GM12878 (cell line): ENCODE data around the gene CARS2. TPM values are rescaled to one million over a fixed set of nuclear protein-coding genes. Genes with fewer than 3 reads are reported as not detected.

Experiments
- ATF2 ChIP-seq: IDR thresholded peaks from 2 replicates; pipeline ENCODE4 v1.6.1; 2012; ENCODE audit warnings: low read length, inconsistent platforms
- BCLAF1 ChIP-seq: fragments of 450-650 bp; IDR thresholded peaks from 2 replicates; pipeline ENCODE4 v1.6.1; 2017; ENCODE audit warnings: antibody characterized with exemption, mild to moderate bottlenecking, moderate library complexity
- CEBPZ ChIP-seq: fragments of 150-350 bp; IDR thresholded peaks from 2 replicates; pipeline ENCODE4 v1.6.1; 2016; ENCODE audit warnings: low read depth, low read length
- FOXK2 ChIP-seq: fragments of 450-650 bp; IDR thresholded peaks from 2 replicates; pipeline ENCODE4 v1.6.1; 2017; ENCODE audit warnings: mild to moderate bottlenecking, moderate library complexity
- HDGF ChIP-seq: fragments of 450-650 bp; IDR thresholded peaks from 2 replicates; pipeline ENCODE4 v1.6.1; 2016; ENCODE audit warnings: antibody characterized with exemption
- HSF1 ChIP-seq: fragments of 150-350 bp; IDR thresholded peaks from 2 replicates; pipeline ENCODE4 v1.6.1; 2014; ENCODE audit warnings: mild to moderate bottlenecking, low read depth, low read length
- MYB ChIP-seq: fragments of 150-350 bp; IDR thresholded peaks from 2 replicates; pipeline ENCODE4 v1.6.1; 2014; ENCODE audit warnings: mild to moderate bottlenecking, low read depth, low read length, borderline replicate concordance
- NRF1 ChIP-seq: conservative IDR thresholded peaks from 2 replicates; pipeline ENCODE4 v1.6.1; 2011; ENCODE audit warnings: mild to moderate bottlenecking, low read depth, low read length, improper control_type of control experiment
- RB1 ChIP-seq: fragments of 450-650 bp; formaldehyde crosslinking; IDR thresholded peaks from 2 replicates; pipeline ENCODE4 v1.6.1; 2017; ENCODE audit warnings: mild to moderate bottlenecking, borderline replicate concordance
- SUZ12 ChIP-seq: fragments of 200-600 bp; sonication (generic); IDR thresholded peaks from one replicate; pipeline ENCODE4 v1.6.1; 2018; ENCODE audit warnings: antibody characterized with exemption, mild to moderate bottlenecking; ENCODE audit not compliant: unreplicated experiment
- ZBTB40 ChIP-seq: fragments of 450-650 bp; IDR thresholded peaks from 2 replicates; pipeline ENCODE4 v1.6.1; 2016; ENCODE audit warnings: mild to moderate bottlenecking, moderate library complexity, borderline replicate concordance
- ZNF207 ChIP-seq: fragments of 450-650 bp; IDR thresholded peaks from 2 replicates; pipeline ENCODE4 v1.6.1; 2014; ENCODE audit warnings: antibody characterized with exemption, mild to moderate bottlenecking, borderline replicate concordance
- ZNF622 ChIP-seq: fragments of 450-650 bp; IDR thresholded peaks from 2 replicates; pipeline ENCODE4 v1.6.1; 2017; ENCODE audit warnings: mild to moderate bottlenecking, inconsistent platforms
- ZSCAN29 ChIP-seq: fragments of 450-650 bp; IDR thresholded peaks from 2 replicates; pipeline ENCODE4 v1.6.1; 2017; ENCODE audit warnings: mild to moderate bottlenecking, moderate library complexity
- polyA plus RNA-seq, 11 experiments: library from polyadenylated mRNA; depleted of rRNA in 4 of 11; unstranded in 6 of 11; stranded (reverse) in 5 of 11; fragments of >200 nt; fragmentation: Nextera tagmentation in 4 of 11; fragmentation: Illumina TruSeq in 1 of 11; extraction: Ambion mirVana in 4 of 11; extraction: Trizol in 1 of 11; gene quantifications; 1 replicate in 1 of 11; 2 replicates in 10 of 11; pipeline versions ENCODE4 v1.2.1 to v1.2.3, GENCODE V29; 2011 to 2016; ENCODE audit warnings: inconsistent platforms in 2 of 11, missing spikeins in 2 of 11, low read depth in 1 of 11
- total RNA-seq, 4 experiments: library from RNA; depleted of rRNA in 3 of 4; stranded (reverse); fragments of >200 nt in 3 of 4; fragmentation: Illumina TruSeq in 1 of 4; extraction: Trizol in 1 of 4; gene quantifications; 2 replicates each; pipeline versions ENCODE4 v1.2.1 to v1.2.3, GENCODE V29; 2013 to 2021

CARS2 gene
- total and polyA plus RNA-seq, 10 of the 15 experiments (the other 5 are each of a cell fraction or from before 2014, with no cell fraction given), result 4.2 to 101 (median 61.5) TPM

- TF ChIP-seq HSF1, result peak; percentile 64; the same call in 1 of the 2 replicates
- 0 out of 2 replicates have a peak, but pooled peaks have one; percentile 12 for TF ChIP-seq HDGF
- TF ChIP-seq NRF1, result no peak
- TF ChIP-seq ZNF622, result no peak
- TF ChIP-seq CEBPZ, result no peak
- no peak; the same call in 1 of the 2 replicates for TF ChIP-seq MYB
- TF ChIP-seq ZNF207, result peak; percentile 91
- TF ChIP-seq ZSCAN29, result 0 out of 2 replicates have a peak, but pooled peaks have one; percentile 56
- TF ChIP-seq ZBTB40, result no peak
- no peak for TF ChIP-seq SUZ12
- TF ChIP-seq RB1, result peak; percentile 80; the same call in 1 of the 2 replicates
- TF ChIP-seq BCLAF1, result 0 out of 2 replicates have a peak, but pooled peaks have one; percentile 27
- no peak for TF ChIP-seq ATF2
- no peak for TF ChIP-seq FOXK2
Measured at GRCh38 chr13:110714797-110715394, 9.0 kb upstream of the CARS2 start (continued).
